IMR-90 (cell line): ENCODE measurements around the gene LAMC3. TPM values are rescaled to one million over a fixed set of nuclear protein-coding genes. Genes with fewer than 3 reads are reported as not detected.

Experiments
- ATAC-seq: fragments of 200-7000 bp; cut with Tn5 transposase; 2 replicates; pipeline ENCODE4 v1.9.1; 2020; ENCODE audit warnings: low read depth, mild to moderate bottlenecking, moderate library complexity
- BruUV-seq: library from RNA; stranded (reverse); fragments of 400-500 nt; replicated peaks from 2 replicates; lab custom pipeline; 2021; lab: Mats Ljungman, UMichigan
- CTCF ChIA-PET: fragments of 300-600 bp; formaldehyde crosslinking; extraction: SDS; loops from one replicate; lab custom pipeline; 2021; ENCODE audit warnings: antibody characterized with exemption; lab: Yijun Ruan, JAX
- POLR2A ChIA-PET: fragments of 300-600 bp; sonication (Branson Sonifier 250); formaldehyde crosslinking; loops from one replicate; lab custom pipeline; 2022; ENCODE audit warnings: antibody characterized with exemption; ENCODE audit not compliant: unreplicated experiment; lab: Charles Lee
- DNase-seq: peaks from one replicate; pipeline ENCODE4 v3.0.0; 2013
- H2AFZ ChIP-seq: replicated peaks from 2 replicates; pipeline ENCODE3; 2013; ENCODE audit warnings: low read length, mild to moderate bottlenecking; ENCODE audit not compliant: poor library complexity
- H2AK5ac ChIP-seq: 2 replicates; pipeline ENCODE4 v1.6.1; 2013; ENCODE audit warnings: low read depth, low read length, inconsistent platforms
- H2AK9ac ChIP-seq: replicated peaks from 2 replicates; pipeline ENCODE3; 2013; ENCODE audit warnings: mild to moderate bottlenecking, low read depth, low read length, moderate library complexity; ENCODE audit not compliant: poor library complexity
- H2BK120ac ChIP-seq: 2 replicates; pipeline ENCODE4 v1.6.1; 2013; ENCODE audit warnings: low read depth, low read length, inconsistent platforms
- H2BK15ac ChIP-seq: 3 replicates; pipeline ENCODE4 v1.6.1; 2013; ENCODE audit warnings: low read depth, low read length, inconsistent platforms
- H2BK20ac ChIP-seq: 2 replicates; pipeline ENCODE4 v1.6.1; 2013; ENCODE audit warnings: low read depth, mild to moderate bottlenecking, inconsistent platforms, low read length, moderate library complexity
- H2BK5ac ChIP-seq: 2 replicates; pipeline ENCODE4 v1.6.1; 2013; ENCODE audit warnings: mild to moderate bottlenecking, low read depth, low read length, inconsistent platforms; ENCODE audit not compliant: poor library complexity, severe bottlenecking
- H3K14ac ChIP-seq: replicated peaks from 2 replicates; pipeline ENCODE4 v1.6.1; 2013; ENCODE audit warnings: low read depth, low read length, inconsistent platforms
- H3K18ac ChIP-seq: 2 replicates; pipeline ENCODE4 v1.6.1; 2013; ENCODE audit warnings: low read depth, low read length, control low read depth
- H3K23ac ChIP-seq: 2 replicates; pipeline ENCODE4 v1.6.1; 2013; ENCODE audit warnings: low read depth, low read length, inconsistent platforms
- H3K27ac ChIP-seq: 2 replicates; pipeline ENCODE4 v1.5.1; 2013; ENCODE audit warnings: mild to moderate bottlenecking, control low read depth, low read length; ENCODE audit not compliant: insufficient read depth
- H3K27me3 ChIP-seq: 2 replicates; pipeline ENCODE4 v1.6.1; 2013; ENCODE audit warnings: low read length; ENCODE audit not compliant: control insufficient read depth, insufficient read depth
- H3K36me3 ChIP-seq: 2 replicates; pipeline ENCODE4 v1.6.1; 2013; ENCODE audit warnings: low read length, mixed read lengths; ENCODE audit not compliant: control insufficient read depth, insufficient read depth
- H3K4ac ChIP-seq: 2 replicates; pipeline ENCODE4 v1.6.1; 2013; ENCODE audit warnings: low read depth, low read length, inconsistent platforms
- H3K4me1 ChIP-seq: 2 replicates; pipeline ENCODE4 v1.6.1; 2013; ENCODE audit warnings: low read length, mixed read lengths; ENCODE audit not compliant: control insufficient read depth, insufficient read depth
- H3K4me2 ChIP-seq: 2 replicates; pipeline ENCODE4 v1.6.1; 2013; ENCODE audit warnings: low read depth, mild to moderate bottlenecking, control low read depth, low read length, moderate library complexity
- H3K4me3 ChIP-seq: 2 replicates; pipeline ENCODE4 v1.5.1; 2013; ENCODE audit warnings: low read depth, mild to moderate bottlenecking, control low read depth, low read length, moderate library complexity; ENCODE audit not compliant: insufficient read depth
- H3K56ac ChIP-seq: 2 replicates; pipeline ENCODE4 v1.6.1; 2013; ENCODE audit warnings: low read length, inconsistent platforms; ENCODE audit not compliant: insufficient read depth; ENCODE audit errors: extremely low read depth
- H3K79me1 ChIP-seq, 2 experiments: 2 replicates each; pipeline ENCODE4 v1.6.1; 2013; ENCODE audit warnings: low read length in 2 of 2, inconsistent platforms in 1 of 2, low read depth in 1 of 2
- H3K9ac ChIP-seq: 2 replicates; pipeline ENCODE4 v1.6.1; 2013; ENCODE audit warnings: low read depth, low read length, control low read depth
- H3K9me1 ChIP-seq: 2 replicates; pipeline ENCODE4 v1.6.1; 2013; ENCODE audit warnings: low read length, inconsistent platforms; ENCODE audit not compliant: insufficient read depth
- H3K9me3 ChIP-seq: 2 replicates; pipeline ENCODE4 v1.6.1; 2013; ENCODE audit warnings: low read length; ENCODE audit not compliant: control insufficient read depth, insufficient read depth
- H4K20me1 ChIP-seq: 2 replicates; pipeline ENCODE4 v1.6.1; 2013; ENCODE audit warnings: low read length, inconsistent platforms; ENCODE audit not compliant: insufficient read depth
- H4K5ac ChIP-seq: 2 replicates; pipeline ENCODE4 v1.6.1; 2013; ENCODE audit warnings: mild to moderate bottlenecking, low read depth, low read length, control low read depth
- H4K8ac ChIP-seq, 2 experiments: 2 replicates each; pipeline ENCODE4 v1.6.1; 2013; ENCODE audit warnings: low read depth in 2 of 2, low read length in 2 of 2, control low read depth in 1 of 2, inconsistent platforms in 1 of 2
- H4K91ac ChIP-seq: 2 replicates; pipeline ENCODE4 v1.6.1; 2013; ENCODE audit warnings: low read depth, low read length, inconsistent platforms; ENCODE audit not compliant: insufficient read depth
- BHLHE40 ChIP-seq: fragments of 150-350 bp; IDR thresholded peaks from 2 replicates; pipeline ENCODE4 v1.6.1; 2016; ENCODE audit warnings: mild to moderate bottlenecking, low read depth, low read length
- CEBPB ChIP-seq: IDR thresholded peaks from 2 replicates; pipeline ENCODE4 v1.6.1; 2012; ENCODE audit warnings: low read depth, low read length, improper control_type of control experiment
- CHD1 ChIP-seq: IDR thresholded peaks from 2 replicates; pipeline ENCODE4 v1.6.1; 2012; ENCODE audit warnings: low read depth, low read length, improper control_type of control experiment
- FOS ChIP-seq: fragments of 150-350 bp; IDR thresholded peaks from 2 replicates; pipeline ENCODE4 v1.6.1; 2016; ENCODE audit warnings: low read depth, low read length
- MAFK ChIP-seq: IDR thresholded peaks from 2 replicates; pipeline ENCODE4 v1.6.1; 2012; ENCODE audit warnings: low read depth, low read length, improper control_type of control experiment
- MAZ ChIP-seq: IDR thresholded peaks from 2 replicates; pipeline ENCODE4 v1.6.1; 2012; ENCODE audit warnings: low read depth, mild to moderate bottlenecking, low read length, improper control_type of control experiment, moderate library complexity, borderline replicate concordance
- MXI1 ChIP-seq: IDR thresholded peaks from 2 replicates; pipeline ENCODE4 v1.6.1; 2012; ENCODE audit warnings: low read depth, mild to moderate bottlenecking, low read length, moderate library complexity, borderline replicate concordance
- NFE2L2 ChIP-seq: fragments of 150-350 bp; IDR thresholded peaks from 2 replicates; pipeline ENCODE4 v1.6.1; 2016; ENCODE audit warnings: low read depth, mild to moderate bottlenecking, low read length
- POLR2A ChIP-seq: IDR thresholded peaks from 2 replicates; pipeline ENCODE4 v1.6.1; 2012; ENCODE audit warnings: mild to moderate bottlenecking, low read depth, low read length
- RAD21 ChIP-seq: IDR thresholded peaks from 2 replicates; pipeline ENCODE4 v1.6.1; 2012; ENCODE audit warnings: low read length, improper control_type of control experiment
- RCOR1 ChIP-seq: IDR thresholded peaks from 2 replicates; pipeline ENCODE4 v1.6.1; 2012; ENCODE audit warnings: mild to moderate bottlenecking, low read length, improper control_type of control experiment; ENCODE audit not compliant: insufficient replicate concordance
- RFX5 ChIP-seq: IDR thresholded peaks from 2 replicates; pipeline ENCODE4 v1.8.0; 2012; ENCODE audit warnings: low read depth, mild to moderate bottlenecking, low read length, moderate library complexity
- SMC3 ChIP-seq: fragments of 150-350 bp; IDR thresholded peaks from 2 replicates; pipeline ENCODE4 v1.6.1; 2016; ENCODE audit warnings: low read depth, mild to moderate bottlenecking, antibody characterized with exemption, low read length, moderate library complexity
- WGBS, 2 experiments: methylation state at CpG; one replicate each; pipeline versions ENCODE4 v1.1.5 to v1.1.7; 2013; ENCODE audit warnings: missing lambda C conversion rate in 2 of 2; ENCODE audit not compliant: insufficient read length in 1 of 2; ENCODE audit errors: extremely low coverage in 2 of 2; 5-methylcytosine and 5-hydroxymethylcytosine counted together
- dilution Hi-C: fragments of 300-500 bp; cut with HindIII; formaldehyde crosslinking; loops from one replicate; pipeline ENCODE4 v1.14.3; 2018; ENCODE audit warnings: low sequenced_read_pairs; ENCODE audit not compliant: unreplicated experiment
- in situ Hi-C: fragments of 300-500 bp; cut with MboI; formaldehyde crosslinking; loops from 3 replicates; pipeline ENCODE4 v1.14.3; 2019; ENCODE audit warnings: low sequenced_read_pairs, inconsistent platforms, mixed read lengths
- intact Hi-C: fragments of 100-400 bp; cut with micrococcal nuclease; formaldehyde crosslinking; loops from 2 replicates; pipeline ENCODE4 v1.10.0; 2022
- polyA plus RNA-seq, 3 experiments: library from polyadenylated mRNA; depleted of rRNA; stranded (reverse); fragments of >200 nt; gene quantifications; 2 replicates each; pipeline ENCODE4 v1.2.3, GENCODE V29; 2012; ENCODE audit warnings: low replicate concordance in 1 of 3
- total RNA-seq: library from RNA; depleted of rRNA; stranded (reverse); fragments of >200 nt; gene quantifications from 2 replicates; pipeline ENCODE4 v1.2.3, GENCODE V29; 2012
- TF ChIP-seq, protein P1 (sequence below): fragments of 150-350 bp; IDR thresholded peaks from 2 replicates; pipeline ENCODE4 v1.6.1; 2017; ENCODE audit warnings: mild to moderate bottlenecking, antibody characterized with exemption, low read length, low read depth
- TF ChIP-seq, protein P2 (sequence below): fragments of 150-350 bp; IDR thresholded peaks from 2 replicates; pipeline ENCODE4 v1.6.1; 2016; ENCODE audit warnings: low read depth, mild to moderate bottlenecking, low read length, moderate library complexity, borderline replicate concordance
- TF ChIP-seq, protein P3 (sequence below): conservative IDR thresholded peaks from 2 replicates; pipeline ENCODE4 v1.5.1; 2012; ENCODE audit warnings: mild to moderate bottlenecking, low read depth, low read length, improper control_type of control experiment

LAMC3 gene
- total and polyA plus RNA-seq, 2 of the 4 experiments (the other 2 are of a cell fraction): not detected

DNA sequence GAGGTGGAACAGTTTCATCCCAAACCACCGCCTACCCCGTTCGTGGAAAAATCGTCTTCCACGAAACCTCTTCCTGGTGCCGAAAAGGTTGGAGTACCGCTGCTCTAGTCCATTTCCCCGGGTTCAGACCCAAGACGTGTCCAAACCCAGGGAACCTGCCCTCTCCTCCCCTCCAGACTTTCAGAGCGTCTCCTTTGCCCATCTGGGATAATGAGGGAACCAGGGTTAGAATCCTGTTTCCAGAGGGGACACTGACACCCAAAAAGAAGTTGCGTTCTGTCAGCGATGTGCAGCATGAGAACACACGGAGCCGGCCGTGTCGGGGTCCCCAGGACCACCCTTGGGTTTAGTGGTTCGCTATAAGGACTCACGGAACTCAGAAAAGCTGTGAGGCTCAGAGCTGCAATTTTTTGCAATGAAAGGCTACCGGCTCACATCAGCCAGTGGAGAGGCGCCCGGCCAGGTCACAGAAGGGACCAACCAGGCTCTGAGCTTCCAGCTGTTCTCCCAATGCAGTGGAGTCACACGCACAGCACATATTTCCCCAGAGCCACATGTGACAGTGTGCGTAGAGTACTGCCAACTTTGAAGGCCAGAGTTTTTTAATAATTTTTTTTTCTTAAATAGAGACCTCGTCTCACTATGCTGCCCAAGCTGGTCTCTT lies 19.4 kb downstream of the LAMC3 start:
- Histone ChIP-seq H2BK15ac (no peak overlapping the region), H3K56ac (no peak overlapping the region), H3K9me1 (no peaks in the 10 kb centered on the region), H2BK5ac (no peak overlapping the region), H3K9ac (no peak overlapping the region), H3K9me3 (no peaks in the 10 kb centered on the region), H2AK5ac (no peak overlapping the region), H3K27ac (no peak overlapping the region), H3K4me1 (no peaks in the 10 kb centered on the region), H3K79me1 (no peaks in the 10 kb centered on the region), H2AFZ (no peak overlapping the region), H3K23ac (no peak overlapping the region), H4K5ac (no peak overlapping the region), H3K14ac (no peak overlapping the region), H2BK20ac (no peak overlapping the region), H3K4me2 (no peak overlapping the region), H2BK120ac (no peak overlapping the region), H2AK9ac (no peak overlapping the region), H3K18ac (no peak overlapping the region), H4K8ac (no peak overlapping the region), H3K27me3 (peaks cover 65% of the 10 kb centered on the region), H4K91ac (no peak overlapping the region), H4K20me1 (no peaks in the 10 kb centered on the region), H3K4me3 (no peak overlapping the region), H3K4ac (no peak overlapping the region), H3K36me3 (no peaks in the 10 kb centered on the region)
- BruUV-seq: no TSS peak
- ChIA-PET CTCF (no interaction called here), POLR2A (no interaction called here)
- ATAC-seq (no peak), DNase-seq (no peak)
- TF ChIP-seq FOS: no peak
- TF ChIP-seq RFX5: no peak
- TF ChIP-seq, protein P1, sequence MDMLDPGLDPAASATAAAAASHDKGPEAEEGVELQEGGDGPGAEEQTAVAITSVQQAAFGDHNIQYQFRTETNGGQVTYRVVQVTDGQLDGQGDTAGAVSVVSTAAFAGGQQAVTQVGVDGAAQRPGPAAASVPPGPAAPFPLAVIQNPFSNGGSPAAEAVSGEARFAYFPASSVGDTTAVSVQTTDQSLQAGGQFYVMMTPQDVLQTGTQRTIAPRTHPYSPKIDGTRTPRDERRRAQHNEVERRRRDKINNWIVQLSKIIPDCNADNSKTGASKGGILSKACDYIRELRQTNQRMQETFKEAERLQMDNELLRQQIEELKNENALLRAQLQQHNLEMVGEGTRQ: no peak
- no peak for TF ChIP-seq NFE2L2
- no peak for TF ChIP-seq MAZ
- TF ChIP-seq MXI1: no peak
- TF ChIP-seq BHLHE40: no peak
- no peak for TF ChIP-seq MAFK
- TF ChIP-seq, protein P2, sequence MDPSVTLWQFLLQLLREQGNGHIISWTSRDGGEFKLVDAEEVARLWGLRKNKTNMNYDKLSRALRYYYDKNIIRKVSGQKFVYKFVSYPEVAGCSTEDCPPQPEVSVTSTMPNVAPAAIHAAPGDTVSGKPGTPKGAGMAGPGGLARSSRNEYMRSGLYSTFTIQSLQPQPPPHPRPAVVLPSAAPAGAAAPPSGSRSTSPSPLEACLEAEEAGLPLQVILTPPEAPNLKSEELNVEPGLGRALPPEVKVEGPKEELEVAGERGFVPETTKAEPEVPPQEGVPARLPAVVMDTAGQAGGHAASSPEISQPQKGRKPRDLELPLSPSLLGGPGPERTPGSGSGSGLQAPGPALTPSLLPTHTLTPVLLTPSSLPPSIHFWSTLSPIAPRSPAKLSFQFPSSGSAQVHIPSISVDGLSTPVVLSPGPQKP: no peak
- TF ChIP-seq RAD21: no peak
- no peak for TF ChIP-seq SMC3
- TF ChIP-seq, protein P3, sequence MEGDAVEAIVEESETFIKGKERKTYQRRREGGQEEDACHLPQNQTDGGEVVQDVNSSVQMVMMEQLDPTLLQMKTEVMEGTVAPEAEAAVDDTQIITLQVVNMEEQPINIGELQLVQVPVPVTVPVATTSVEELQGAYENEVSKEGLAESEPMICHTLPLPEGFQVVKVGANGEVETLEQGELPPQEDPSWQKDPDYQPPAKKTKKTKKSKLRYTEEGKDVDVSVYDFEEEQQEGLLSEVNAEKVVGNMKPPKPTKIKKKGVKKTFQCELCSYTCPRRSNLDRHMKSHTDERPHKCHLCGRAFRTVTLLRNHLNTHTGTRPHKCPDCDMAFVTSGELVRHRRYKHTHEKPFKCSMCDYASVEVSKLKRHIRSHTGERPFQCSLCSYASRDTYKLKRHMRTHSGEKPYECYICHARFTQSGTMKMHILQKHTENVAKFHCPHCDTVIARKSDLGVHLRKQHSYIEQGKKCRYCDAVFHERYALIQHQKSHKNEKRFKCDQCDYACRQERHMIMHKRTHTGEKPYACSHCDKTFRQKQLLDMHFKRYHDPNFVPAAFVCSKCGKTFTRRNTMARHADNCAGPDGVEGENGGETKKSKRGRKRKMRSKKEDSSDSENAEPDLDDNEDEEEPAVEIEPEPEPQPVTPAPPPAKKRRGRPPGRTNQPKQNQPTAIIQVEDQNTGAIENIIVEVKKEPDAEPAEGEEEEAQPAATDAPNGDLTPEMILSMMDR: no peak
- TF ChIP-seq CHD1: no peak
- no peak for TF ChIP-seq POLR2A
- TF ChIP-seq RCOR1: no peak
- no peak for TF ChIP-seq CEBPB
- intact Hi-C loops (no loop called here), in situ Hi-C loops (no loop called here), dilution Hi-C loops (no loop called here)
- WGBS, 2 experiments: 60% methylated on average over 12 of the region's 24 CpGs; no CpG with 5 or more reads in 1 of the 2 experiments
